ENCODE results near the gene FZD2.

- TF ChIP-seq CTCF (conservative IDR thresholded peaks at IDR 0.05) (no peak), EZH2 (IDR thresholded peaks at IDR 0.05; ENCODE audit: low read depth) (no peak)
These were observed 21.0 kb upstream of the FZD2 start for GRCh38 chr17:44536090-44536953.
